SU-DHL-6 (cell line): ENCODE measurements around the gene RBMS3.

Experiments
- CTCF ChIP-seq: fragments of 200-600 bp; sonication (generic); IDR thresholded peaks from one replicate; pipeline ENCODE4 v1.5.1; 2017; ENCODE audit warnings: antibody characterized with exemption, mild to moderate bottlenecking, low read length, moderate library complexity; ENCODE audit not compliant: insufficient read depth, poor library complexity, severe bottlenecking
- EZH2phosphoT487 ChIP-seq: fragments of 200-600 bp; sonication (generic), shearing (Covaris generic); conservative IDR thresholded peaks from 2 replicates; pipeline ENCODE4 v1.6.1; 2018; ENCODE audit warnings: mild to moderate bottlenecking, antibody characterized with exemption, low read length, moderate library complexity, mixed read lengths

GRCh38 chr3:29977360-29977759 lies 696.5 kb downstream of the RBMS3 start:
- no peak for TF ChIP-seq CTCF
- no peak for TF ChIP-seq EZH2phosphoT487
